ENCODE measurements around the gene WDR27.

The WDR27 gene

DNA sequence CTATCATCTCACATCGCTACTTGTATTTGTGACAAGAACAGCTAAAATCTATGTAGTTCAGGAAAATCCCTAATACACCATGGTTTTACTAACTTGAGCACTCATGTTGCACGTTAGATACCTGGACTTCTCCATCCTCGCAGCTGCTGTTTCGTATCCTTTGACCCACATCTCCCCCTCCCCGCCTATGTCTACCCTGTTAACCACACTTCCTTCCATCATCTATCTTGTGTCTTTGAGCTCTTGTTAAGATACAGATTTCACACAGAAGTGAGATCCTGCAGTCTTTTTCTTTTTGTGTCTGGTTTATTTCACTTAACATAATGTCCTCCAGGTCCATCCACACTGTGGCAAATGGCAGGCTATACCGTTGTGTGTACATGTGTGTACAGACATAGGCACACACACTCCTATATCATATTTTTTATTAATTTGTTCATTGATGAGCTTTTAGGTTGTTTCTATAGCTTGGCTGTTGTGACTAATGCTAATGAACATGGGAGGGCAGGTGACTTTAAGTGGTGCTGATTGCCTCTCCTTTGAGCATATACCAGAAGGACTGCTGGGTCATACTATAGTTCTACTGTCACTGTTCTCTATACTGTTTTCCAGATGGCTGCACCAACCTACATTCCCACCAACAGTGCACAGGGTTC, 117.8 kb downstream of the WDR27 start:
- in situ Hi-C loops (cut with HindIII; ENCODE audit: low pct_ligation_motif_present, low pct_unique_long_range_greater_than_20kb, low sequenced_read_pairs), result no loop called here

GRCh38 chr6:169579407-169580111, 122.3 kb downstream of the WDR27 start:
- in situ Hi-C loops (cut with HindIII; ENCODE audit: low pct_ligation_motif_present, low pct_unique_long_range_greater_than_20kb, low sequenced_read_pairs), result no loop called here
- no peak for DNase-seq

More for the DNA sequence above, 117.8 kb downstream of the WDR27 start:
- no peak for DNase-seq

- in situ Hi-C loops (cut with HindIII; ENCODE audit: low pct_ligation_motif_present, low pct_unique_long_range_greater_than_20kb, low sequenced_read_pairs), result no loop called here
- no peak for DNase-seq
These were observed 123.9 kb downstream of the WDR27 start for GRCh38 chr6:169577974-169578373.

- DNase-seq, result no peak
- in situ Hi-C loops (cut with HindIII; ENCODE audit: low pct_ligation_motif_present, low pct_unique_long_range_greater_than_20kb, low sequenced_read_pairs), result no loop called here
These were observed 124.6 kb downstream of the WDR27 start for GRCh38 chr6:169577236-169577635.

DNA sequence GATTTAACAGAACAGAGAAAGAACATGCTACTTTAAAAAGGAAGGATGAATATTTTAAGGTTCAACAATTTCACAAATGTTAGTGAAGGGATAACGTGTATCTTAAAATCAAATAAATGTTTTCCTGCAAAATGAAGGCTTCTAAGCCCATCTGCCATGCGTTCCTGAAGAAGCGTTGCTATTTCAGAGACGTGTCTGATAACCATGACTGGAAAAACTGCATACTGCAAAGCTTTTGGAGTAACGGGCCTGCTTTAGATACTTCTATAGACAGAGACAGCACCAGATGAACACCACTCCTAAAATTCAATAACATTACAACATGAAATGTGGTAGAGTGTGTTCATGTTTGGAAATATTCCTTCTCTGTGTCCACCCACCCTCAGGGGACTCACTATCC, 126.0 kb downstream of the WDR27 start:
- no peak for DNase-seq
- in situ Hi-C loops (cut with HindIII; ENCODE audit: low pct_ligation_motif_present, low pct_unique_long_range_greater_than_20kb, low sequenced_read_pairs), result no loop called here

DNA sequence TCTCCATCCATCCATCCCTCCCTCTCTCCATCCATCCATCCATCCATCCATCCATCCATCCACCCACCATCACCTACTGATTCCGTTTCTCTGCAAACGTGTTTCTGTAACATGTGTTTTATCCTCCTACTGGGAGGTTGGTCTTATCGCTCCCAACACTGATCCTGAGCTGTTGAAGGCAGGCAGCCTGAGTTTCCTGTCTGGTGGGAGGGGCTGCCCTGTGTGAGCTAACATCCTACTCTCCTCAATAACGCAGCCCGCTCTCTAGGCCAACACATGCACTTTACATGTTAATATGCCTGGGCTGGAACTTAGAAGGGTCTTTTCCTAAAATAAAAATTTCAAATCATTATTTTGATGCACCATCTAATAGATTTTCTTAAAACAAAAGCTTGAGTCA, 126.5 kb downstream of the WDR27 start:
- DNase-seq, result no peak
- in situ Hi-C loops (cut with HindIII; ENCODE audit: low pct_ligation_motif_present, low pct_unique_long_range_greater_than_20kb, low sequenced_read_pairs), result no loop called here

DNA sequence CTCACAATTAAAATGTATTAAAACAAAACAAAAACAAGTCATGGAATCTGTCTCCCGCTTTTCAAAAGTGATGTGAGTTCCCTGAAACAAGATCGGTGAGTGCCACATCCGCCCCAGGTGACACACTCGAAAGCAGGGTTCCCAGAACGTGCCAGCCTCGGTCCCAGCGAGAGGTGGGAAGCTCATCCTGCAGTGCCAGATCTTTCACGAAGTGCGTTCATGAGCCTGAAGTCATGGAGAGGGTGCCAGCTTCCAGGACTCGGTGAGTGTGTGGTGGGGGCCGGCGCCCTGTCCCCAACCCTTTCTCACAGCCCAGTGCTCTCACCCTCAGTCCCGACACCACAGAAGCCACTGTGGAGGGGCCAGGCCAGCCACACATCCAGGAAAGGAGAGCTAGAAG, 127.4 kb downstream of the WDR27 start:
- in situ Hi-C loops (cut with HindIII; ENCODE audit: low pct_ligation_motif_present, low pct_unique_long_range_greater_than_20kb, low sequenced_read_pairs), result no loop called here
- DNase-seq, result no peak

DNA sequence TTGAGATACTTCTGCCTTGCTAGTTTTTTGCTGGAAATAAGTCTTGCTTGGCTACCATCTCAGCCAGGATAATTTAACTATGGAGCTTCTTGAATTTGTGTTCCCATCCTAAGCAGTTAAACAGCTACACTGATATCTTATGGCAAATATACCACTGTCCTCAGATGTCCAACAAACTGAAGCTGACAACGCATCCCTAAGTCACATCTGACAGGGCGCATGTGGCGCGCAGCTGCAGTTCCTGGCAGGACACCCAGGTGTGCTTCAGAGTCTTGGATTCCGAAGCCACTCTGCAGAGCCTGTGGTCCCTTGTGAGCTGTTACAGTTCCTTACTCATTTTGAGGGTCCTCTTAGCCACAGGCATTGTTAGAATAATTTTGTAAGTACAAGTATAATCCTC, 127.9 kb downstream of the WDR27 start:
- in situ Hi-C loops (cut with HindIII; ENCODE audit: low pct_ligation_motif_present, low pct_unique_long_range_greater_than_20kb, low sequenced_read_pairs), result no loop called here
- no peak for DNase-seq

DNA sequence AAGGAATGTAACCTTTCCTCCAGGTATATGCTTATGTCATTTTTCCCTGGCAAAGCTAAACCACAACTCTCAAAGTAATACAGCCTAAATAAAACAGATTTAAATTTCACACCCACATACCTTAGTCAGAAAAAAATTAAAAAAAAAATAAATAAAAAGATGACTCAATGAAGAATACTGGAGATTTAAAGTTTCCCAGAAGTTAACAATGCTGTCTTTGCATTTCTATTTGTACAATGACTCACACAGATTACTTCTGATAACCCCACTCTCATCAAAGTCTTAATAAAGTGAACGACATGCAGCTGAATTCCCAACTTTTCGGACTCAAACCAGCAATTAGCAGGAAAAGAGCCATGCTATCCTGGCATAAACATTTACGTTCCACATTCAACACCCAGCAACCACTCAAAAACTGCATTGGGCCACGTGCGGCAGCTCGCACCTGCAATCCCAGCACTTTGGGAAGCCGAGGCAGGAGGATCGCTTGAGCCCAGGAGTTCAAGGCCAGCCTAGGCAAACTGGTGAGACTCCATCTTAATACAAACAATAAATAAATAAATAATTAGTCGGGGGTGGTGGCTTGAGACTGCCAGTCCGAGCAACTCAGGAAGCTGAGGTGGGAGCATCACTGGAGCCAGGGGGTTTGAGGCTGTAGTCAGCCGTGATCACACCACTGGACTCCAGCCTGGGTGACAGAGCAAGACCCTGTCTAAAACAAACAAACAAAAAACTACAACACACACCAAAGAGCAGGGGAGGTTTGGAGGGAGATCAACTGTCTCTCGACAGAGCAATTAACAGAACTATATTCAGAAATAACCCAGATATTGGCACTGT, 130.5 kb downstream of the WDR27 start:
- in situ Hi-C loops (cut with HindIII; ENCODE audit: low pct_ligation_motif_present, low pct_unique_long_range_greater_than_20kb, low sequenced_read_pairs), result no loop called here
- DNase-seq, result no peak

DNA sequence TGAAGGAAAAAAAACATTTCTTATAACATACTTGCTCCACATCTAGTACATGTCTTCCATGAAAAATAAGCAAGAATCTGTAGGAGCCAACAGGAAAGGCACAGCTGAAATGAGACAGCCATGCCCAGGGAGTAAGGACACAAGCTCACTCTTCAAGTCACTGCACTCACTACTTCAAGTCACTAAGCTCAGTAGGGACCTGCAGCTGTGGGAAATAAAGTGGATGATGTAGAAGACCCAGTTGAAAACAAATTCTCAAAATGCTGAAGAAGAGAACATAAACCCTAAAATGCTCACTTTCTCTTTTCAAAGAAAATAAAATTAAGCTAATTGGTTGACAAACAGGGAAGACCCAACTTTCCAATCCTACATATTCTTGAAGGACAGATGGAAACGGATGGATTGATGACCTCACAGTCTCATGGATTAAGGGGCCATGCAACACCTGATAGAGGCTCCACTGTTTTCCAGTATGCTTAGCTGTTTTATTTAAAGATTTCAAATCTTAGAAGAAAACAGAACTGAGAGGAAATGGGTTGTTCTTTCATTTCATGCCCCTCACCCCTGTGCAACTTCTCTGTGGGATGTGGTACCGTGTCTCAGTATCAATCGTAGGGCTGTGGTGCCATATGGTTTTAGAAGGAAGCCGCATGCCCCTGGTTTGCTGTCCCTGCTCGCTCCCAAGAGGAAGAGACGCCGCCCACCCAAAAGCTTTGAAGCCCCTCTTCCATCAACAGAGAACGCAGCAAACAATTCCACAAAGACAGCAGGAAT, 133.3 kb downstream of the WDR27 start:
- DNase-seq, result no peak
- in situ Hi-C loops (cut with HindIII; ENCODE audit: low pct_ligation_motif_present, low pct_unique_long_range_greater_than_20kb, low sequenced_read_pairs), result no loop called here

DNA sequence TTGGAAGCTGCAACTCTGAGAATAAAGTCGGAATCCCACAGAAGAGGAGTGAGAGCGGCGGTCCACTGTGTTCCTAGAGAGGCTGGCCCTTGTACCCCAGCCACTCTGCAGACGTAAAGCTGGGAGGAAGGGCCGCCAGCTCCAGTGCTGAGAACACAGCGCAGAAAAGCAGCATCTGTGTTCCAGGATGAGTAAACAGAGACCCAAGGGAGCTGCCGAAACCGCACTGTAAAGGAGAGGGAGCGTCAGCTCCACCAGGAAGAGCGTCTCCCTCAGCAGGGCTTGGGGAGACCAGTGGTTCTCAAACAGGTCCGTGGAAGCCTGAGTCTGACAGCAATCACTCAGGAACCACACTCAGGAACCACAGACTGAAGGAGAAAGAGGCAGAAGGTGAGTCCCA, 134.0 kb downstream of the WDR27 start:
- DNase-seq, result no peak

GRCh38 chr6:169566961-169567750, 134.7 kb downstream of the WDR27 start:
- DNase-seq, result no peak
- in situ Hi-C loops (cut with HindIII; ENCODE audit: low pct_ligation_motif_present, low pct_unique_long_range_greater_than_20kb, low sequenced_read_pairs), result no loop called here

More for the DNA sequence above, 134.0 kb downstream of the WDR27 start:
- in situ Hi-C loops (cut with HindIII; ENCODE audit: low pct_ligation_motif_present, low pct_unique_long_range_greater_than_20kb, low sequenced_read_pairs), result no loop called here

DNA sequence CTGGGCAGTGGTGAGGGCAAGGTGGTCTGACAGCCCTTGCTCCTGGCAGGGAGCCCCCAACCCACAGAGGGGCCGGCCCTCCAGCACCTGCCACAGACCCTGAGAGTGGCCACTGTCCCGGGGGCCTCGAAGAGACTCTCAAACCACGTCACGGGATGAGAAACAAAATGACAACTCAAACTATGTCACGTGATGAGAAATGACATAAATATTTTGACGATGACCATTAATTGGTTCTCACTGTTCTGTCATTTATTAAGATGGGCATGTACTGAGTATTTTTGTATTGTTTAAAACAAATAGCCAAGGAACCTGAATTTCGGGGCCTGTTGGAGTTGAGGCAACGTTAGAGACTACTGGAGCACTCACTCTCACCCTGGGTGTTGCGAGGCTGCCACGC, 135.5 kb downstream of the WDR27 start:
- in situ Hi-C loops (cut with HindIII; ENCODE audit: low pct_ligation_motif_present, low pct_unique_long_range_greater_than_20kb, low sequenced_read_pairs), result no loop called here
- no peak for DNase-seq

DNA sequence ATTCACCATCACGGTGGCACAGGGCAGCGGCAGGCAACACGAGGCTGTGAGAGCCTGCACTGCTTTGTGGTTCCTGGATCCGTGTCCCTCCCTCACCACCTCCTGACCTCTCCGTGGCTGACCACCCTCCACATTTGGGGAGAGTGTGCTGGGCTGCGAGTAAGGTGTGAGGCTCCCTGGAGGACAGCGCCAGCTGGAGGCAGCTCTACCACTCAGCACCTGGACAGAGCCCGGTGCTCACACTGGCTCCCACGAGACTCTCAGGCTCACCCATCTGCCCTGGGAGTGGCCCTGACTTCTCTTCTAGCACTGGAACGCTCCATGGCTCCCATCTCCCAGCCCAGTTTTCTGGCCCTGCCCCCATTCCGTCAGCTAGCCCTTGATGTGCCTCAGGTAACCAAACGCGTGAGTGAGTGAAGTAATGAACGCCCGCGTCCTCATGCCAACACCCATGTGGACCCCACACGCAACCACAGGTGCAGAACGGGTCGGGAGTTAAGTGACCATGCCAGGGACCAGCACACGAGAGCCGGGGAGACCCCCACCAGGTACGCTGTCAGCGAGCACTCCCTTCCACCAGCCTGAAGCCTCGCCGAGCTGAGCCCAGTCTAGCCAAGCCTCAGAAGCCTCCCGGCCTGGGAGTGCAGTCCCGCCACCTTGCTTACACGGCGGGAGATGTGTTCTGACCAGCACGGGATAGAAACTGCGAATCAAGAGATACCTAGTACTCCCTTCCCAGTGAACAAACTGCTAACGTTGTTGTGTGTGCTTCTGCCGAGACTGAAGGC, 137.2 kb downstream of the WDR27 start:
- in situ Hi-C loops (cut with HindIII; ENCODE audit: low pct_ligation_motif_present, low pct_unique_long_range_greater_than_20kb, low sequenced_read_pairs), result no loop called here

GRCh38 chr6:169561665-169562064, 140.2 kb downstream of the WDR27 start:
- in situ Hi-C loops (cut with HindIII; ENCODE audit: low pct_ligation_motif_present, low pct_unique_long_range_greater_than_20kb, low sequenced_read_pairs), result no loop called here
- DNase-seq, result no peak

More for the DNA sequence above, 137.2 kb downstream of the WDR27 start:
- no peak for DNase-seq

GRCh38 chr6:169559592-169559991, 142.2 kb downstream of the WDR27 start:
- DNase-seq, result no peak
- in situ Hi-C loops (cut with HindIII; ENCODE audit: low pct_ligation_motif_present, low pct_unique_long_range_greater_than_20kb, low sequenced_read_pairs), result no loop called here

DNA sequence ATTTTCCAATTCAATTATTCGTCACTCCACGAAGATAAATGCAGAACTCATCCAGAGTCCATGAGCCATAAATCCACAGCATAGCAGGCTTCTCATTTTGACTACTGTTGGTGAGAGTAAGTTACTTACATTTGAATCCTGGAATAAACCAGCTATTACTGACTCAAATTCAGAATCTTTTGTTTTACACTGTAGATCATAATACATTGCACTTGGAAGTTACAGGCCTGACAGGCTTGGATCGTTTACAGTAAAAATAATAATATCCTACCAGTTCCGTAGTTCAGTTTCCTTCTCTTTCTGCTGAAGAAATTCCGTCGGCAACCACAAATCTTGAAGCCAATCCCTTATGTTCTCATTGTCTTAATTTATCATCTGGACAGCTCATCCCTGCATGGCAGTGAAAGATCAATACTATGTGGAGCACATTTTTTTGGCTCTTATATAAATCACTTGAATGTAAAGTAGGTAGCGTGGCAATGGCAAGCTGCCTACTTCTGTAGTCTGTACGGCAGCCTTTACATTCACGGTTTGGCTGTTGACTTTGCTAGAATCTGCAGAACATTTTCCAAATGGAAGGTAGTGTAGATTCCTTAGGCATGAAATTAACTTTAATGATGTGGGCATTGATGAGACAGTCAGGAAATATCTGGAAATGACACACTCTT, 142.9 kb downstream of the WDR27 start:
- DNase-seq, result no peak
- in situ Hi-C loops (cut with HindIII; ENCODE audit: low pct_ligation_motif_present, low pct_unique_long_range_greater_than_20kb, low sequenced_read_pairs), result no loop called here

All from ACHN (cell line).